Upper lobe of left lung (tissue), 6 donors: ENCODE data around the gene USH1G. TPM values are rescaled to one million over a fixed set of nuclear protein-coding genes. Genes with fewer than 3 reads are reported as not detected.
A peak's percentile ranks its signal among the peaks of the same experiment; 100 is the strongest.

Experiments
- ATAC-seq, 2 donors: fragments of 200-7000 bp; cut with Tn5 transposase; one replicate each; pipeline ENCODE4 v1.9.1; 2022; ENCODE audit warnings: mild to moderate bottlenecking in 2 of 2, moderate library complexity in 2 of 2; ENCODE audit not compliant: low FRiP score in 2 of 2
- DNase-seq, 2 donors: peaks; one replicate each; pipeline ENCODE4 v3.0.0-alpha.2; 2019 to 2020
- H3K27ac ChIP-seq, 4 donors: fragments of 200-600 bp; sonication (generic); one replicate each; pipeline ENCODE4 v1.5.1; 2016 to 2019
- H3K27me3 ChIP-seq, 4 donors: fragments of 200-600 bp; sonication (generic); one replicate each; pipeline ENCODE4 v1.5.1; 2017 to 2019
- H3K36me3 ChIP-seq, 4 donors: fragments of 200-600 bp; sonication (generic); one replicate each; pipeline ENCODE4 v1.5.1; 2016 to 2019
- H3K4me1 ChIP-seq, 4 donors: fragments of 200-600 bp; sonication (generic); one replicate each; pipeline ENCODE4 v1.5.1; 2018 to 2019
- H3K4me3 ChIP-seq, 4 donors: fragments of 200-600 bp; sonication (generic); one replicate each; pipeline ENCODE4 v1.5.1; 2017 to 2019; ENCODE audit warnings: mild to moderate bottlenecking in 2 of 4, moderate library complexity in 1 of 4
- H3K9me3 ChIP-seq, 4 donors: fragments of 200-600 bp; sonication (generic); one replicate each; pipeline ENCODE4 v1.5.1; 2018 to 2019
- CTCF ChIP-seq, 6 experiments: fragments of 450-650 bp in 4 of 6; fragments of 200-600 bp in 2 of 6; sonication (generic) in 2 of 6; IDR thresholded peaks; one replicate each; pipeline ENCODE4 v1.5.1; 2016 to 2019; ENCODE audit warnings: antibody characterized with exemption in 6 of 6
- EP300 ChIP-seq, 4 donors: sonication (generic); formaldehyde crosslinking; IDR thresholded peaks; one replicate each; pipeline ENCODE4 v1.5.1; 2017; ENCODE audit warnings: antibody characterized with exemption in 4 of 4, control low read depth in 2 of 4
- POLR2A ChIP-seq, 4 donors: fragments of 450-650 bp; IDR thresholded peaks; one replicate each; pipeline ENCODE4 v1.5.1; 2016 to 2017; ENCODE audit warnings: antibody characterized with exemption in 4 of 4, mild to moderate bottlenecking in 2 of 4
- POLR2AphosphoS5 ChIP-seq, 2 donors: sonication (generic); formaldehyde crosslinking; IDR thresholded peaks; one replicate each; pipeline ENCODE4 v1.5.1; 2017; ENCODE audit warnings: antibody characterized with exemption in 2 of 2
- WGBS, 2 donors: methylation state at CpG; one replicate each; pipeline ENCODE4 v1.1.5; 2017 to 2018; 5-methylcytosine and 5-hydroxymethylcytosine counted together
- total RNA-seq, 6 donors: library from RNA; depleted of rRNA in 4 of 6; stranded (reverse); fragments of >200 nt in 4 of 6; gene quantifications; one replicate each; pipeline versions ENCODE4 v1.1.0 to v1.2.1, GENCODE V29; 2016 to 2021
- donor health status: DM: no; HTN: no; CAD: no; lungs with moderate emphysema.
- donor health status: DM: no; HTN: yes; CAD: no; lungs with severe emphysema.

The USH1G gene
- total RNA-seq, 6 donors from 2014 or later = 0.13 TPM; not detected in 5

- no peaks in the 10 kb centered on the region for H3K27me3 ChIP-seq
- no peaks in the 10 kb centered on the region for H3K9me3 ChIP-seq
- no peak overlapping the region for H3K4me3 ChIP-seq
- no peak overlapping the region for H3K27ac ChIP-seq
- peaks cover 5 to 19% (median 11%) of the 10 kb centered on the region in 4 donors for H3K4me1 ChIP-seq
- ATAC-seq = no peak
- WGBS, 2 donors = 80 to 84% methylated on average over 7 to 10 of the region's 12 CpGs
- peaks cover 0 to 27% (median 4%) of the 10 kb centered on the region in 4 donors for H3K36me3 ChIP-seq
- DNase-seq = peak in 1 of 2 donors; percentile 54
- no peak for TF ChIP-seq POLR2A (IDR thresholded peaks at IDR 0.05)
- no peak for TF ChIP-seq EP300 (IDR thresholded peaks at IDR 0.05)
- no peak for TF ChIP-seq POLR2AphosphoS5 (IDR thresholded peaks at IDR 0.05)
- TF ChIP-seq CTCF (IDR thresholded peaks at IDR 0.05) = no peak
Measured at GRCh38 chr17:74963656-74964055, 40.6 kb upstream of the USH1G start.

GRCh38 chr17:74962622-74963394 lies 39.8 kb upstream of the USH1G start:
- H3K4me1 ChIP-seq = peaks cover 3 to 11% (median 7%) of the 10 kb centered on the region in 4 donors
- no peaks in the 10 kb centered on the region for H3K27me3 ChIP-seq
- H3K9me3 ChIP-seq = no peaks in the 10 kb centered on the region
- TF ChIP-seq POLR2A (IDR thresholded peaks at IDR 0.05) (no peak), EP300 (IDR thresholded peaks at IDR 0.05) (no peak)
- no peak overlapping the region for H3K4me3 ChIP-seq
- H3K36me3 ChIP-seq = peaks cover 0 to 31% (median 4%) of the 10 kb centered on the region in 4 donors
- H3K27ac ChIP-seq = no peak overlapping the region
- DNase-seq (peak in 1 of 2 donors; percentile 63), ATAC-seq (no peak)
- 82 to 86% methylated on average over 7 to 15 of the region's 18 CpGs for WGBS, 2 donors

- Histone ChIP-seq H3K9me3 (peaks cover 0 to 1% (median 0%) of the 10 kb centered on the region in 4 donors), H3K4me3 (no peak overlapping the region), H3K27me3 (no peaks in the 10 kb centered on the region), H3K27ac (peak overlapping the region in 1 of 4 donors; percentile 42), H3K36me3 (peaks cover 0 to 31% (median 4%) of the 10 kb centered on the region in 4 donors), H3K4me1 (peaks cover 3 to 11% (median 7%) of the 10 kb centered on the region in 4 donors)
- ATAC-seq (peak; percentile 87 to 91), DNase-seq (peak; percentile 67 to 90)
- 43 to 50% methylated on average over 17 to 23 of the region's 23 CpGs for WGBS, 2 donors
- TF ChIP-seq POLR2A (IDR thresholded peaks at IDR 0.05) (no peak), CTCF (IDR thresholded peaks at IDR 0.05) (peak; percentile 63 to 91 (median 79))
Measured at GRCh38 chr17:74961657-74962350, 38.7 kb upstream of the USH1G start.

GRCh38 chr17:74960570-74961342 lies 37.7 kb upstream of the USH1G start:
- peak; percentile 62 to 90 for DNase-seq
- peak overlapping the region in 1 of 4 donors; percentile 42 for H3K27ac ChIP-seq
- peak; percentile 34 to 80 for ATAC-seq
- peaks cover 0 to 8% (median 0%) of the 10 kb centered on the region in 4 donors for H3K9me3 ChIP-seq
- no peaks in the 10 kb centered on the region for H3K27me3 ChIP-seq
- peaks cover 0 to 32% (median 4%) of the 10 kb centered on the region in 4 donors for H3K36me3 ChIP-seq
- H3K4me1 ChIP-seq = peaks cover 3 to 11% (median 7%) of the 10 kb centered on the region in 4 donors
- 49 to 64% methylated on average over 17 to 19 of the region's 19 CpGs for WGBS, 2 donors
- TF ChIP-seq CTCF (IDR thresholded peaks at IDR 0.05) = peak in 5 of 6 experiments; percentile 19 to 83 (median 42)
- TF ChIP-seq EP300 (IDR thresholded peaks at IDR 0.05) = no peak
- H3K4me3 ChIP-seq = no peak overlapping the region
